ENCODE results near the gene TMEM145.

TMEM145 gene

DNA sequence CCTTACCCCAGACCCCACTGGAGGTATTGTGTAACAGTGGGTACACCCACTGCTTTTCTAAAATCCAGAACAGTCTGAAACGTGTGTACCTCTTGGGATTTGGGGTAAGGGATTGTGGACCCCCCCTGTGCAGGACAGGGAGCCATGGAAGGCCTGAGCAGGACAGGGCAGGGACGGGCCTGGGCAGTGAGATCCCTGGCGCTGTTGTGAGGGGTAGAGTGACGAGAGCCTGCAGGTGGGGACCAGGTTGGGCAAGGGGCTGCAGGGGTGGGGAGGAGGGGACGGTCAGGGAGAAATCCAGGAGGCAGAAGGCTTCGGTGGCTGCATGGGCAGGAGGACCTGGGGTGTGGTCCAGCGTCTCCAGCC, 48.4 kb downstream of the TMEM145 start:
- DNase-seq (ENCODE audit: low read depth, low spot score): no peak

DNA sequence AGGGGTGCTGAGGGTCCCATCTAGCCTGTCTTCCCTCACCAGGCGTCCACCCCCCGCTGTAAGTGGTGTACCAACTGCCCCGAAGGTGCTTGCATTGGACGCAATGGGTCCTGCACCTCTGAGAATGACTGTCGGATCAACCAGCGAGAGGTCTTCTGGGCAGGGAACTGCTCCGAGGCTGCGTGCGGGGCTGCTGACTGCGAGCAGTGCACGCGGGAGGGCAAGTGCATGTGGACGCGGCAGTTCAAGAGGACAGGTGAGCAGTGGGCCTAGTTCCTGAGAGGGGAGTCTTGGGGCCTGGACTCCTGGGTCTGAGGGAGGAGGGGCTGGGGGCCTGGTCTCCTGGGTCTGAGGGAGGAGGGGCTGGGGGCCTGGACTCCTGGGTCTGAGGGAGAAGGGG, 49.2 kb downstream of the TMEM145 start:
- no peak for DNase-seq (ENCODE audit: low read depth, low spot score)

DNA sequence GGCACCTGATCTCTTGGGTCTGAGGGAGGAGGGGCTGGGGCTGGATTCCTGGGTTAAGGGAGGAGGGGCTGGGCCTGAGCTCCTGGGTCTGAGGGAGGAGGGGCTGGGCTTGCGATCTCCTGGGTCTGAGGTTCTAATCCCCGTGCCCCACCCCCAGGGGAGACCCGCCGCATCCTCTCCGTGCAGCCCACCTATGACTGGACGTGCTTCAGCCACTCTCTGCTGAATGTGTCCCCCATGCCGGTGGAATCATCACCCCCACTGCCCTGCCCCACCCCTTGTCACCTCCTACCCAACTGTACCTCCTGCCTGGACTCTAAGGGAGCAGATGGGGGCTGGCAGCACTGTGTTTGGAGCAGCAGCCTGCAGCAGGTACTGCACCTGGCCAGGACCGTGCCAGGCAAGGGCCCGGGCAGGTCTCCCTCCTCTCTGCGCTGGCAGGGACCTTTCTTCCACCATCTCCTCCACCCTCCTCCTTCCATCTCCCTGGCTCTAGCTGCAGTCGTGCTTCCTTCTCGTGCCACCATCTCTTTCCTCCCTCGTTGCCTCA, 49.9 kb downstream of the TMEM145 start:
- DNase-seq (ENCODE audit: low read depth, low spot score): no peak

DNA sequence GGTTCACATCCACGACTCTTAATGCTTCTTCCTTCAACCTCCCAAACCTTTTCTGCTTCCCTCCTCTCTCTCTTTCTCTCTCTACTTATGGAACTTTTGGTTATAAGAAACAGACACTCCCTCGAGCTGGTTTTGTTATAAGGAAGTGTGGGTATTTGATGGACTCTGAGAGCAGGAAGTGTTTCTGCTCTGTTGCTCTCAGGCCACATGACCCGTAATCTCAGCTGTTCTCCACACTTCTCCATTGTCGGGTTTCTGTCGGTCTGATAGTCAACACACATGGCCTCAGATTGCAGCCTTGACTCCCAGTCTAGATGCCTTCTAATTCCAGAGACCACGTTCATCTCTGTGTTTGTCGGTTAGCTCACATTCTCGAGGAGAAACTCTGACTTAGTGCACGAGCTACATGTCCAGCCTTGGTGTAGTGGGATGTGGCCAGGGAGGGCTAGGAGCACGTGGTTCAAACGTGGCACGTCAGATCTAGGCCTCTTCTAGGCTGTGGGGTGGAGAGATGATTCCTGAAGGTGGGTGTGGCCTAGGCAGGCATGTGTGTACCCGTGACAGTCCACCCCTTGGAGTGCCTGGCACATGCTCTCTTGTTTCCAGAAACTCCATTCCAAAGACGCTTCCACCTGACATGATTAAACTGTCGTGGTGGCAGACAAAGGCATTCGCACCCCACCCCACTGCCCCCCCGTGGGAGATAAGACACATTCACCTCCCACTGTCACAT, 50.7 kb downstream of the TMEM145 start:
- DNase-seq (ENCODE audit: low read depth, low spot score): no peak

DNA sequence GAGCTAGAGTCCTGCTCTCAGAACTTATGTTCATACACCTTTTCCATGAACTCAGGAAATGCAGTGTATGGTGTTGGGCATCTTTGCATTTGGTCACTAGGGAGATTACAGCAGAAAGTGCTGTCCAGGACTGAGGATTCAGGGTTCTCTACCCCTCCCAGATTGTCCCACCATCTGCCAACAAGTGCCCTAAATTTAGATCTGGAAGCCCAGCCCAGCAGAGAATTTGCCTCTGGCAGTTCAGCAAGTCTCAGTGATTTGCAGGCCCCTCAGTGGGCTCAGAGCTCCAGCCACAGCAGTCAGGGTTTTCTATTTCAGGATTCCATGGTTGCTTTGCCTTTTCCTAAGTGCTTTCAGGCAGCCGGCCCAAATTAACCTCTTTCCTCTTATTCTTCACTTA, 53.6 kb downstream of the TMEM145 start:
- DNase-seq (ENCODE audit: low read depth, low spot score): no peak

DNA sequence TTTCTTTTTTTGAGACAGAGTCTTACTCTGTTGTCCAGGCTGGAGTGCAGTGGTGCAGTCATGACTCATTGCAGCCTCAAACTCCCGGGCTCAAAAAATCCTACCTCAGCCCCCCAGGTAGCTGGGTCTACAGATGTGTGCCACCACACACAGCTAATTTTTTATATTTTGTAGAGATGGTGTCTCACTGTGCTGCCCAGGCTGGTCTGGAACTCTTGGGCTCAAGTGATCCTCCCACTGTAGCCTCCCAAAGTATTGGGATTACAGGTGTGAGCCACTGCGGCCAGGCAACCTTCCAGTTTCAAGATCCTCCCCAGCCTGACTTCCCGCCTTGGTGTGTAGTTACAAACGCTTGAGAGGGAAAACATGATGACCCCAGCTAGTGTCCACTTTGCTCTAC, 54.8 kb downstream of the TMEM145 start:
- DNase-seq (ENCODE audit: low read depth, low spot score): no peak

DNA sequence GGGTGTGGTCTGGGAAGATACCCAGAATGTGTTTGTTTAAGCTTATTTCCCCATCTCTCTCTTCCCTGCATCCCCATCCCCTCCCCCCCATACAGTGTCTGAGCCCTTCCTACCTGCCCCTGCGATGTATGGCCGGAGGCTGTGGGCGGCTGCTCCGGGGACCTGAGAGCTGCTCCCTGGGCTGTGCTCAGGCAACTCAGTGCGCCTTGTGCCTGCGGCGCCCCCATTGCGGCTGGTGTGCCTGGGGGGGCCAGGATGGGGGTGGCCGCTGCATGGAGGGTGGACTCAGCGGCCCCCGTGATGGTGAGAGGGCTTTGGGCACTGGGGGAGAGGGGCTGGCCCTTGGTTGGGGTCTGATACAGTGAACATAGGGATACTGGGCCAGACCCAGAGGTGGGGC, 55.3 kb downstream of the TMEM145 start:
- DNase-seq (ENCODE audit: low read depth, low spot score): no peak

DNA sequence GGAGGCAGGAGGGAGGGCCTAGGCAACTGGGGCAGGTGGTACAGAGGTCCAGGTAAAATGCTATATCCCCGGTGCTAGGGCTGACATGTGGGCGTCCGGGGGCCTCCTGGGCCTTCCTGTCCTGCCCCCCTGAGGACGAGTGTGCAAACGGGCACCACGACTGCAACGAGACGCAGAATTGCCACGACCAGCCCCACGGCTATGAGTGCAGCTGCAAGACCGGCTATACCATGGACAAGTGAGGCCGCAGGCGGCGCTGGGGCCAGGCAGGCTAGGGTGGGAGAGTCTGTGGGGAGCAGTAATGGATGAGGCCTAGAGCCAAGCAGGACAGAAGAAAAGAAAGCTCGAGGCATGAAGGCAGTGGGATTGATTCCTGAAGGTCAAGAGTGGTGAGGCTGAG, 55.7 kb downstream of the TMEM145 start:
- DNase-seq (ENCODE audit: low read depth, low spot score): no peak

DNA sequence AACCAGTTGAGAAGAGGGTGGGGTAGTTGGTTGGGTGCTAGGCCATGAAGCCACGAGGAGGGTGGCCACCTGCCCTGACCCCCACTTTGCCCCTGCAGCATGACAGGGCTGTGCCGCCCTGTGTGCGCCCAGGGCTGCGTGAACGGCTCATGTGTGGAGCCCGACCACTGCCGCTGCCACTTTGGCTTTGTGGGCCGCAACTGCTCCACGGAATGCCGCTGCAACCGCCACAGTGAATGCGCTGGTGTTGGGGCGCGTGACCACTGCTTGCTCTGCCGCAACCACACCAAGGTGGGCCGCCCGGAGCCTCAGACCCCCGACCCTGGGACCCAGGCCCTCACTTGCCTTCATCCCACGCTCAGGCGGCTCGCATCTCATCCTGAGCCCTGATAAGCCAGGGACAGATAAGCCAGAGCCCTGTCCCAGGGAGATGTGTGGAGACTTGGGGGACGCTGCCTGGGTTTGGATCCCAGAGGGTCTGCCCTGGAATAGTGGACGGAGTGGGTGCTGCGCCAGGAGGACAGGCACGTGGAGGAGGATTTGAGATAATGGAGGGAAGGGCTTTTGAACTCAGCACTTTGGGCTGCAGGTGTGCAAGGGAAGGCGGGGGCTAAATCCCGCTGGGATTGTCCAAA, 56.4 kb downstream of the TMEM145 start:
- DNase-seq (ENCODE audit: low read depth, low spot score): no peak

DNA sequence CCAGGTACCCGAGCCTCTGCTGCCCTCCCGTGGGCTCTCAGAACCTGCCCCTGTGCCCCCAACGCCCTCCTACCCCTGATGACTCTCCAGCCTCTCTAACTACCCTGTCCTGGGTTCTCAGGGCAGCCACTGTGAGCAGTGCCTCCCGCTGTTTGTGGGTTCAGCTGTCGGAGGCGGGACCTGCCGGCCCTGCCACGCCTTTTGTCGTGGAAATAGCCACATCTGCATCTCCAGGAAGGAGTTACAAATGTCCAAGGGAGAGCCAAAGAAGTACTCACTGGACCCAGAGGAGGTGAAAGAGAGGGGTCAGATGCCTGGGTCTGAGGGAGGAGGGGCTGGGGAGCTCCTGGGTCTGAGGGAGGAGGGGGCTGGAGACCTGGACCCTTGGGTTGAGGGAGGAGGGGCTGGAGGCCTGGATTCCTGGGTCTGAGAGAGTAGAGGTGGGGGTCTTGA, 57.0 kb downstream of the TMEM145 start:
- DNase-seq (ENCODE audit: low read depth, low spot score): no peak

DNA sequence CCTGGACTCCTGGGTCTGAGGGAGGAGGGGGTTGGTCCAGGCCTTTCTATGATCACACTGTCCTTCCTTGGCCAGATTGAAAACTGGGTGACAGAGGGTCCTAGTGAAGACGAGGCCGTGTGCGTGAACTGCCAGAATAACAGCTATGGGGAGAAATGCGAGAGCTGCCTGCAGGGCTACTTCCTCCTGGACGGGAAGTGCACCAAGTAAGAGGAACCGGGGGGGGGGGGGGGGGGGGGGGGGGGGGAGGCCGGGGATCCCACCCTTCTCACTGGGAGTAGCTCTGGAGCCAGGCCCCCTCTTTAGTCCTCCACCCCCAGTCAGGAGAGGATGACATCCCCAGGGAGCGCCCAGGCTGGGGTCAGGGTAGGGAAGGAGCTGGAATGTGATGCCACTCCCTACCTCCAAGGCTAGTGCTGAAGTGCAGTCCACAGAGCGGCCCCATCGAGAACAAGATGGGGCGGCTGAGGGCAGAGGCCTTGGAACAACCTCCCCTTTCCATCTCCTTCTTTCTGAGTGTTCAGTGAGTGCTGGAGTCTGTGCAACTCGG, 57.6 kb downstream of the TMEM145 start:
- DNase-seq (ENCODE audit: low read depth, low spot score): no peak
